Astrocyte (in vitro differentiated cells and primary cell): Measurements from ENCODE around the gene NPB. TPM values are rescaled to one million over a fixed set of nuclear protein-coding genes. Genes with fewer than 3 reads are reported as not detected.
A peak's percentile ranks its signal among the peaks of the same experiment; 100 is the strongest.

Source experiments
- DNase-seq: peaks from one replicate; pipeline ENCODE4 v3.0.0-alpha.2; 2010; ENCODE audit warnings: low read depth
- FAIRE-seq: peaks from 2 replicates; lab custom pipeline; 2011; peaks lifted over from hg19 to GRCh38; lab: Jason Lieb, UNC
- H2AFZ ChIP-seq: 2 replicates; pipeline ENCODE4 v1.6.0; 2012; ENCODE audit warnings: low read depth, low read length, inconsistent platforms
- H3K27ac ChIP-seq: 2 replicates; pipeline ENCODE4 v1.5.1; 2011; ENCODE audit warnings: low read depth, low read length, inconsistent platforms
- H3K27me3 ChIP-seq: 2 replicates; pipeline ENCODE4 v1.6.0; 2011; ENCODE audit warnings: low read length, inconsistent platforms; ENCODE audit not compliant: insufficient read depth
- H3K36me3 ChIP-seq: 2 replicates; pipeline ENCODE4 v1.5.1; 2011; ENCODE audit warnings: low read length, inconsistent platforms; ENCODE audit not compliant: insufficient read depth
- H3K4me1 ChIP-seq: 2 replicates; pipeline ENCODE4 v1.5.1; 2011; ENCODE audit warnings: low read length, inconsistent platforms; ENCODE audit not compliant: insufficient read depth
- H3K4me2 ChIP-seq: 2 replicates; pipeline ENCODE4 v1.6.0; 2012; ENCODE audit warnings: low read length, inconsistent platforms
- H3K4me3 ChIP-seq: 2 replicates; pipeline ENCODE4 v1.5.1; 2011; ENCODE audit warnings: low read depth, mild to moderate bottlenecking, low read length, inconsistent platforms; ENCODE audit not compliant: insufficient read depth
- H3K79me2 ChIP-seq: 2 replicates; pipeline ENCODE4 v1.6.0; 2012; ENCODE audit warnings: mild to moderate bottlenecking, low read length, inconsistent platforms; ENCODE audit not compliant: insufficient read depth
- H3K9ac ChIP-seq: 2 replicates; pipeline ENCODE4 v1.6.0; 2012; ENCODE audit warnings: mild to moderate bottlenecking, low read length, inconsistent platforms
- H3K9me3 ChIP-seq: 2 replicates; pipeline ENCODE4 v1.5.1; 2012; ENCODE audit warnings: low read depth, mild to moderate bottlenecking, low read length, inconsistent platforms; ENCODE audit not compliant: insufficient read depth
- H4K20me1 ChIP-seq: 2 replicates; pipeline ENCODE4 v1.6.0; 2012; ENCODE audit warnings: low read length, inconsistent platforms; ENCODE audit not compliant: insufficient read depth
- H3K27ac Mint-ChIP-seq: one replicate; pipeline ENCODE4 v1.8.0; 2021; ENCODE audit warnings: mild to moderate bottlenecking, mixed read lengths; ENCODE audit not compliant: unreplicated experiment
- H3K27me3 Mint-ChIP-seq: one replicate; pipeline ENCODE4 v1.8.0; 2021; ENCODE audit warnings: low read depth, mixed read lengths; ENCODE audit not compliant: unreplicated experiment
- H3K36me3 Mint-ChIP-seq: one replicate; pipeline ENCODE4 v1.8.0; 2021; ENCODE audit warnings: low read depth, mixed read lengths; ENCODE audit not compliant: unreplicated experiment
- H3K4me1 Mint-ChIP-seq: one replicate; pipeline ENCODE4 v1.8.0; 2021; ENCODE audit warnings: low read depth, mixed read lengths; ENCODE audit not compliant: unreplicated experiment
- H3K4me3 Mint-ChIP-seq: one replicate; pipeline ENCODE4 v1.8.0; 2021; ENCODE audit warnings: mild to moderate bottlenecking, moderate library complexity, mixed read lengths; ENCODE audit not compliant: unreplicated experiment
- H3K9me3 Mint-ChIP-seq: one replicate; pipeline ENCODE4 v1.8.0; 2021; ENCODE audit warnings: mild to moderate bottlenecking, mixed read lengths; ENCODE audit not compliant: unreplicated experiment
- EZH2 ChIP-seq: IDR thresholded peaks from 2 replicates; pipeline ENCODE4 v1.6.1; 2012; ENCODE audit warnings: mild to moderate bottlenecking, low read length, inconsistent platforms; ENCODE audit not compliant: insufficient read depth
- total RNA-seq: library from RNA; stranded (reverse); gene quantifications from 2 replicates; pipeline ENCODE4 v1.2.1, GENCODE V29; 2021
- TF ChIP-seq, protein P1 (sequence below): IDR thresholded peaks from 2 replicates; pipeline ENCODE4 v1.5.1; 2011; ENCODE audit warnings: low read depth, mild to moderate bottlenecking, inconsistent platforms, low read length, moderate library complexity; ENCODE audit not compliant: insufficient read depth

Gene NPB
- total RNA-seq, 1 donor from 2014 or later = 2.0 TPM

GRCh38 chr17:81934850-81935708 is 33.0 kb downstream of the NPB start:
- Mint-ChIP-seq H3K36me3 (peaks cover 10% of the 10 kb centered on the region), H3K27ac (peak overlapping the region; percentile 66), H3K9me3 (no peaks in the 10 kb centered on the region), H3K4me3 (peak overlapping the region; percentile 93), H3K27me3 (peaks cover 3% of the 10 kb centered on the region), H3K4me1 (peaks cover 5% of the 10 kb centered on the region)
- no peak for DNase-seq
- no peaks in the 10 kb centered on the region for H3K9me3 ChIP-seq
- FAIRE-seq = no peak
- peak overlapping the region; percentile 26 for H3K4me3 ChIP-seq
- TF ChIP-seq EZH2 = no peak
- TF ChIP-seq, protein P1, sequence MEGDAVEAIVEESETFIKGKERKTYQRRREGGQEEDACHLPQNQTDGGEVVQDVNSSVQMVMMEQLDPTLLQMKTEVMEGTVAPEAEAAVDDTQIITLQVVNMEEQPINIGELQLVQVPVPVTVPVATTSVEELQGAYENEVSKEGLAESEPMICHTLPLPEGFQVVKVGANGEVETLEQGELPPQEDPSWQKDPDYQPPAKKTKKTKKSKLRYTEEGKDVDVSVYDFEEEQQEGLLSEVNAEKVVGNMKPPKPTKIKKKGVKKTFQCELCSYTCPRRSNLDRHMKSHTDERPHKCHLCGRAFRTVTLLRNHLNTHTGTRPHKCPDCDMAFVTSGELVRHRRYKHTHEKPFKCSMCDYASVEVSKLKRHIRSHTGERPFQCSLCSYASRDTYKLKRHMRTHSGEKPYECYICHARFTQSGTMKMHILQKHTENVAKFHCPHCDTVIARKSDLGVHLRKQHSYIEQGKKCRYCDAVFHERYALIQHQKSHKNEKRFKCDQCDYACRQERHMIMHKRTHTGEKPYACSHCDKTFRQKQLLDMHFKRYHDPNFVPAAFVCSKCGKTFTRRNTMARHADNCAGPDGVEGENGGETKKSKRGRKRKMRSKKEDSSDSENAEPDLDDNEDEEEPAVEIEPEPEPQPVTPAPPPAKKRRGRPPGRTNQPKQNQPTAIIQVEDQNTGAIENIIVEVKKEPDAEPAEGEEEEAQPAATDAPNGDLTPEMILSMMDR = no peak
- H3K4me1 ChIP-seq = peaks cover 6% of the 10 kb centered on the region
- H2AFZ ChIP-seq = no peak overlapping the region
- peak overlapping the region; percentile 98 for H3K4me2 ChIP-seq
- H3K27me3 ChIP-seq = no peaks in the 10 kb centered on the region
- H3K79me2 ChIP-seq = peaks cover 20% of the 10 kb centered on the region
- peaks cover 24% of the 10 kb centered on the region for H4K20me1 ChIP-seq
- no peak overlapping the region for H3K27ac ChIP-seq
- no peaks in the 10 kb centered on the region for H3K36me3 ChIP-seq
- H3K9ac ChIP-seq = peak overlapping the region; percentile 31

GRCh38 chr17:81935709-81936084 is 33.7 kb downstream of the NPB start:
- Mint-ChIP-seq H3K9me3 (no peaks in the 10 kb centered on the region), H3K4me3 (peak overlapping the region; percentile 93)
- FAIRE-seq = no peak

More at GRCh38 chr17:81935709-81936084, 33.7 kb downstream of the NPB start:
- H3K36me3 ChIP-seq = no peaks in the 10 kb centered on the region
- peaks cover 1% of the 10 kb centered on the region for H3K27me3 ChIP-seq
- peaks cover 9% of the 10 kb centered on the region for H3K27me3 Mint-ChIP-seq
- no peak for DNase-seq
- H3K36me3 Mint-ChIP-seq = peaks cover 10% of the 10 kb centered on the region
- H3K4me1 ChIP-seq = peaks cover 6% of the 10 kb centered on the region
- peak overlapping the region; percentile 26 for H3K4me3 ChIP-seq
- peak overlapping the region; percentile 98 for H3K4me2 ChIP-seq
- no peak overlapping the region for H2AFZ ChIP-seq
- peaks cover 5% of the 10 kb centered on the region for H3K4me1 Mint-ChIP-seq
- peaks cover 20% of the 10 kb centered on the region for H3K79me2 ChIP-seq
- peak overlapping the region; percentile 66 for H3K27ac Mint-ChIP-seq
- H3K9ac ChIP-seq = peak overlapping the region; percentile 31
- peaks cover 24% of the 10 kb centered on the region for H4K20me1 ChIP-seq
- TF ChIP-seq EZH2 = no peak
- TF ChIP-seq, protein P1 = no peak
- no peaks in the 10 kb centered on the region for H3K9me3 ChIP-seq
- no peak overlapping the region for H3K27ac ChIP-seq
